B cell (primary cell): Measurements from ENCODE around the gene PCBP3.

Experiments
- CTCF ChIP-seq: fragments of 200-600 bp; IDR thresholded peaks from one replicate; pipeline ENCODE4 v1.8.0; 2022; ENCODE audit warnings: antibody characterized with exemption, mild to moderate bottlenecking
- EZH2 ChIP-seq: IDR thresholded peaks from 2 replicates; pipeline ENCODE4 v1.6.1; 2012; ENCODE audit warnings: borderline replicate concordance, low read depth, mild to moderate bottlenecking, moderate library complexity, low read length; ENCODE audit not compliant: insufficient read depth, poor library complexity, severe bottlenecking

- no peak for TF ChIP-seq EZH2
- TF ChIP-seq CTCF: no peak
Measured at GRCh38 chr21:45598666-45599065, 44.9 kb upstream of the PCBP3 start.
